ENCODE results near the gene CAPN2. TPM values are rescaled to one million over a fixed set of nuclear protein-coding genes. Genes with fewer than 3 reads are reported as not detected.

Gene CAPN2
- total RNA-seq, 1 donor from 2014 or later: 253 TPM

GRCh38 chr1:223754681-223755431 is 42.5 kb downstream of the CAPN2 start:
- ATAC-seq: no peak
- Histone ChIP-seq H3K4me1 (no peaks in the 10 kb centered on the region), H3K36me3 (peaks cover 100% of the 10 kb centered on the region), H3K27ac (no peak overlapping the region), H3K27me3 (ENCODE audit: low read depth) (no peaks in the 10 kb centered on the region), H3K9me3 (no peaks in the 10 kb centered on the region), H3K4me3 (no peak overlapping the region)
- no peak for TF ChIP-seq CTCF (IDR thresholded peaks at IDR 0.05)
- DNase-seq: no peak
- intact Hi-C loops (cut with DNase I): no loop called here

- no peak for TF ChIP-seq CTCF (IDR thresholded peaks at IDR 0.05)
- Histone ChIP-seq H3K9me3 (no peaks in the 10 kb centered on the region), H3K36me3 (peaks cover 100% of the 10 kb centered on the region), H3K27me3 (ENCODE audit: low read depth) (no peaks in the 10 kb centered on the region), H3K27ac (no peak overlapping the region), H3K4me1 (no peaks in the 10 kb centered on the region), H3K4me3 (no peak overlapping the region)
- ATAC-seq (no peak), DNase-seq (no peak)
- intact Hi-C loops (cut with DNase I): no loop called here
Observed at GRCh38 chr1:223755432-223755792, 43.1 kb downstream of the CAPN2 start.

- DNase-seq: no peak
- no peak overlapping the region for H3K27ac ChIP-seq
- no peak for ATAC-seq
- intact Hi-C loops (cut with DNase I): no loop called here
- no peak overlapping the region for H3K4me3 ChIP-seq
- H3K27me3 ChIP-seq (ENCODE audit: low read depth): no peaks in the 10 kb centered on the region
- H3K4me1 ChIP-seq: peaks cover 8% of the 10 kb centered on the region
- peaks cover 96% of the 10 kb centered on the region for H3K36me3 ChIP-seq
- no peaks in the 10 kb centered on the region for H3K9me3 ChIP-seq
- no peak for TF ChIP-seq CTCF (IDR thresholded peaks at IDR 0.05)
Observed at GRCh38 chr1:223755992-223756775, 43.8 kb downstream of the CAPN2 start.

GRCh38 chr1:223756806-223757700 is 44.7 kb downstream of the CAPN2 start:
- DNase-seq: no peak
- H3K36me3 ChIP-seq: peaks cover 96% of the 10 kb centered on the region
- no peaks in the 10 kb centered on the region for H3K27me3 ChIP-seq (ENCODE audit: low read depth)
- peaks cover 10% of the 10 kb centered on the region for H3K4me1 ChIP-seq
- intact Hi-C loops (cut with DNase I): no loop called here
- TF ChIP-seq CTCF (IDR thresholded peaks at IDR 0.05): no peak
- no peak for ATAC-seq
- H3K27ac ChIP-seq: no peak overlapping the region
- no peaks in the 10 kb centered on the region for H3K9me3 ChIP-seq
- no peak overlapping the region for H3K4me3 ChIP-seq

- no peaks in the 10 kb centered on the region for H3K27me3 ChIP-seq (ENCODE audit: low read depth)
- no peak for TF ChIP-seq CTCF (IDR thresholded peaks at IDR 0.05)
- H3K4me1 ChIP-seq: peaks cover 10% of the 10 kb centered on the region
- DNase-seq (no peak), ATAC-seq (no peak)
- no peaks in the 10 kb centered on the region for H3K9me3 ChIP-seq
- H3K36me3 ChIP-seq: peaks cover 96% of the 10 kb centered on the region
- no peak overlapping the region for H3K27ac ChIP-seq
- intact Hi-C loops (cut with DNase I): no loop called here
- no peak overlapping the region for H3K4me3 ChIP-seq
Observed at GRCh38 chr1:223758734-223759133, 46.4 kb downstream of the CAPN2 start.

Measured in lower lobe of right lung (tissue), 2 donors.